CD4-positive, alpha-beta T cell treated with Interleukin-17A for 1 hour (primary cell): Measurements from ENCODE around the gene ASTN1.

Source experiments
- DNase-seq: peaks from one replicate; pipeline ENCODE4 v3.0.0-alpha.2; 2020

Gene ASTN1

DNA sequence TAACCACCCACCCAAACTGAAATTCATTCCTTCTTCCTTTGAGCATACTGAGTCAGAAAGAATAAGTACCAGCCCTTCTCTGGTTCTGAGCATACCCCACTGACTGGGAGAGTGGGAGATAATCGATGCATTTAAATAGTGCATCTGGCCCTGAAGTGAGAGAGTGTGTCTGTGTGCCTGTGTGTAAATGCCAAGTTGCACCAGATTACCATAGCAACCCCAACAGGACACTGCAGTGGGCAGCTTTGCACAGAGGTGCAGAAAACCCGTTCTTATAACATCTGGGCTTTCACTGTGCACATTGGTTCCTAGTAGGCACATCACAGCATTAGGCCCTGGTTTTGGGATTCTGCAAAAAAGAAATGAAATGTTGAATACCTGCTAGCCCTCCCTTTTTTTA is 2.3 kb downstream of the ASTN1 start:
- DNase-seq = no peak

GRCh38 chr1:177146499-177146898 is 18.0 kb downstream of the ASTN1 start:
- DNase-seq = no peak

- DNase-seq = no peak
These were observed 19.1 kb downstream of the ASTN1 start for GRCh38 chr1:177145106-177146070.

GRCh38 chr1:177142791-177143271 is 21.7 kb downstream of the ASTN1 start:
- DNase-seq = no peak

GRCh38 chr1:177142010-177142409 is 22.5 kb downstream of the ASTN1 start:
- DNase-seq = no peak

DNA sequence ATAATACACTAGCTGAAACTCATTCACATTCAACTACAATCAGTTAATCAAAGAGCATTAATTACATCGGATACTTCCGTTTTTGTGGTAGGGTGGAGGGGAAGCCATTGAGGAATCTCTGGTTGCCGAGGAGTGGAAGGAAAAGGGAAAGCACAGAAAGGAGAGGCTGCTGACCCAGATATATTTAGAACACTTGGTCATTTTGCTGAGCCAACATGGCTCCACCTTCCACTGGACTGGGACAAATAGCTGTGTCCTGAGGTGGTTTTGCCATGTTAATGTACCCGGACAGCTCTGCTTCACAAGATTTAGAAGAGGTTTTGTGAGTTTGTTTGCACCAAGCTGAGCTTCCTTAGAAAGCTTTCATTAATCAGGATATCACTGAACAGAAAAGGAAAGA is 26.2 kb downstream of the ASTN1 start:
- DNase-seq = no peak

DNA sequence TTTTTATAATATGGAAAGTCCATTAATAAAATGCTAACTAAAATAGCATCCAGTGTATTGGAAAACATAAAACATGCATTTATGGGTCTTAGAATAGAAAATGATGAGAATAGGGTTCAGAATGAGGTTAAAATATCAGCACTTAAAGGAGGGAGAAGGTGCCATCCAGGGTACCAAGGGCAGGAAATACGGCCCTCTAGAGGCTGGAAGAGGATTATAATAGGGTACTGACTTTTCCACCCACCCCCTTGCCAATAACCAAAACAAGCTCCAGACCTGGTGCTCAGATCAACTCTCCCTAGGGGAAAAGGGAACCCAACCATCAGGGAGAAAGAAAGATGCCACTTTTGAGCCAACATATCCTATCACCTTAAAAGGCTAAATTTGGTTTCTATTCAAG is 26.7 kb downstream of the ASTN1 start:
- no peak for DNase-seq

GRCh38 chr1:177135250-177135649 is 29.3 kb downstream of the ASTN1 start:
- DNase-seq = no peak

DNA sequence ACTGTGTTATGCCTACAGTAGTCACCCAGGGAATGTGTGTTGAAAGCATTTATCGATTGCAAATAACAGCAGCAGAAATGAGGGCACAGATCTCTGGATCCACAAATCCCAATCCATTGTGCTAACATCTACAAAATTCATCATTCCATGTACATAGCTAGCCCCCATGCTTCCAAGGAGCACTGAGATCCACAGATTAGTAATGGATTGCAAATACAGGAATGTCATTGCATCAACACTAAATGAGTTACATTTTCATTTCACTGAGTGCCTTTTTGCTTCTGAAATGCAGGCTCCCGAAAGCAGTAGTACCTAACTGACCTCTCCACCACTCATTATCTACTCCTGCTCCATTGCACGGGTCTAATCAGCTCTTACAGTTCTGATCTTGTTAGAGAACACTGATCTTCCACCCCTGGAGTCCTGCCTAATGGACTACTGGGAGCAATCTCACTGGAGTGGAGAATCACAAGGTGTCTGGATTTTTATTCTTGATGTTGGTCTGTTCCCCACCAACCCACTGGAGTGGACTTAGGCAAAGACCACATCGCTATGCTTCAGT is 30.5 kb downstream of the ASTN1 start:
- DNase-seq = no peak

DNA sequence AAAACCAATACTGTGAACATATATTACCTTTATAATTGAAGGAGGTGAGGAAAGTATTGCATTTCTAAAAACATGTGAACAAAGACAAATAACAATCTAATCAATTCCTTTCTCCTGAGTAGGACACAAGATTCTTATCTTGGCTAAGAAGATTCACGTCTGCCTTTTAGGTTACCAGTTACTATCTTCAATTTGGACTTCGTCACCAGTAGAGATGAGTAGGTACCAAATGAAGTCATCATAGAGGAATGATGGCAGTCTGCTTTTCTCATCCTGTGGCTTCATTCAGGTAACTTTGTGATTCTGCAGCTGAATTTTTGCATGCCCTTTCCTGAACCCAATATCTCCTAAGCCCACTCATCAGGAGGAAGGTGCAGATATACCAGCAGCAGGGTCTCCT is 32.4 kb downstream of the ASTN1 start:
- DNase-seq = no peak

- no peak for DNase-seq
These were observed 32.8 kb downstream of the ASTN1 start for GRCh38 chr1:177131723-177132122.

DNA sequence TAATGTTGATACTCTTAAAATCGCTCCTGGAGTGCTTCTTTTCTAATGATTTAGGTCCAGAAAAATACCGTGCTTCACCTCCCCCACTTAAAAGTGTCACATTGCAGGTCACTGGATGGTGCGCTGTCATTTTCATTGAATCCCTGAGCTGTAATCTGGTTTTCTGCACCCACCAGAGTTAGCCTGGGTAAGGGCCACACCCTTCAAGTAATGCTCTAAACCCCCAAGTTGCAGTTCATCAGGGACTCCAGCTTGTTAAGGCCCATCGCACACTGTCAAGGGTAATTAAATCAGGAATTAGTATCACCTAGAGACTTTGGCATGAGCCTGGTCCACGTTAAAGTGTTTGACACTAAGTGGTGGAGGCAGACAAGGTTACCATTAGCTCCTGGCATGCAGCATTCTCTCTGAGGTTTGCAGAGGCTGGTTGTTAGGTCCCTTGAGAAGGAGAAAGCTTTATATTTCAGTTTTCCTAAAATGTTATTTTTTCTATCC is 34.0 kb downstream of the ASTN1 start:
- no peak for DNase-seq

- DNase-seq = no peak
These were observed 35.7 kb downstream of the ASTN1 start for GRCh38 chr1:177128665-177129281.

DNA sequence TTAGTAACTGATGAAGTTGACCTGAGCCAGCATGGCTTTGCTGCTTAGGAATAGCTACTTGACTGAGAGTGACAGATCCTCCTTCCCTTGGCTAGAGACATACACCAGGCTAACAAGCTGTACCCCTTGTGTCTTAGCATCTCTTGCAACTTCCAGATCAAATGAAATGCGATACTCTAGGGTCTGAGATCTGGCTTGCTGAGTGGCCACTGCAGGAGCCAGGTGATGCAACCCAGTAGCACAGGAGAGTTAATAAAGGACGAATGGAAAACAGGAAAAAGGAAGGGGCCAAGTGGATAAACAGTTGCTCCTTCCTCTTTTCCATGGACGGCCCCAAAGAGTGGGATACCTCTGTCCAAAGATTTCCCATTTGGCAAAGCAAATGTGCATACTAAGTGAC is 38.2 kb downstream of the ASTN1 start:
- DNase-seq = no peak

- no peak for DNase-seq
These were observed 39.8 kb downstream of the ASTN1 start for GRCh38 chr1:177124577-177125278.

GRCh38 chr1:177122461-177123251 is 41.9 kb downstream of the ASTN1 start:
- no peak for DNase-seq

DNA sequence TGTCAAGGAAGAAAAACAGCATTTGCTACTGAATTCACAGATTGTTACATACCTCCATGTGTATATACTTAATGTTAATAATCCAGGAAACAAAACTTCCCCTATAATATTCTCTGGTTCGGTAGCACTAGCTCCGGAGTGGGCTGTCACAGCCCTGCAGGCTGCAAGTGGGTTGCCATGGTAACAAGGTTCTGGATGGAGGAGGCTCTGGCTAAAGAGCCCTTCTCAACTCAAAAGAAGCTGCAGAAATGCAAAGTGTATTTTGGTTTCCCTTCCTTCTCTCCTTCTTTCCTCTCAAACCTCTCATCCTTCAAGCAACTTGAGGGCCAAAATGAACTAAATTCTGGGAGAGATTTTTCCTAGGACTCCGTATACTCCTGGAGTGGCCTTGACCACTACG is 45.2 kb downstream of the ASTN1 start:
- no peak for DNase-seq

- no peak for DNase-seq
These were observed 45.6 kb downstream of the ASTN1 start for GRCh38 chr1:177118901-177119300.

- no peak for DNase-seq
These were observed 47.6 kb downstream of the ASTN1 start for GRCh38 chr1:177116941-177117340.

DNA sequence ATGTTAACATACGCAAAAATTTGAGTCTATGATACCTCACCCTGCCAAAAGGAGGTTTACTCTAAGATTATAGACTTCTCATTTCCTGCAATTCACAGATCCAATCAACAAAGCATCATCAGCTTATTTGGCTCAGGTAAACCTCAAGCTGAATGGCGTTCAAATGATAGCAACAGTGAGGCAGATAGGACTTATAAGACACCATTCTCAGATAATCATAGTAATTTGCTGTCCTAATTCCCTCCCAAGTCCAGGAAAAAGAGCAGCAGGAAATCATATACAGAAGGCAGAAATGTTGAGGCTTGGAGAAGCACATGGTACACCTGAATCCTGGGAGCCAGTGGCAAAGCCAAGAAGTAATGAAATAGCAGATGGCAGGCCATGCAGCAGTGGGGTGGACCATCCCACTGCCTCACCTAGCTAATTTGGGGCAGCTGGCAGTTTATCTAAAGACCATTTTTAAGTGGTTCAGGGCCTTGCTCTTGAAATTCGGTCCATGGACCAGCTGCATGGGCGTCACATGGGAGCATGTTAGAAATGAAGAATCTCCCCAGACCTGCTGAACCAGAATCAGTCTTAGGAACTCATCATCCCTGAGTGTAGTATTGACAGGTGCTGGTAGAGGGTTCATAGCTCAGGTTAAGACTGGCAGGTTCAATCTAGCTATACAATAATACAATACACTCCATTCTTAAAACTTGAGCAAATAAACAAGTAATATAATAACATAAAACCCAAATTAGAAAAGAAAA is 57.7 kb downstream of the ASTN1 start:
- no peak for DNase-seq

DNA sequence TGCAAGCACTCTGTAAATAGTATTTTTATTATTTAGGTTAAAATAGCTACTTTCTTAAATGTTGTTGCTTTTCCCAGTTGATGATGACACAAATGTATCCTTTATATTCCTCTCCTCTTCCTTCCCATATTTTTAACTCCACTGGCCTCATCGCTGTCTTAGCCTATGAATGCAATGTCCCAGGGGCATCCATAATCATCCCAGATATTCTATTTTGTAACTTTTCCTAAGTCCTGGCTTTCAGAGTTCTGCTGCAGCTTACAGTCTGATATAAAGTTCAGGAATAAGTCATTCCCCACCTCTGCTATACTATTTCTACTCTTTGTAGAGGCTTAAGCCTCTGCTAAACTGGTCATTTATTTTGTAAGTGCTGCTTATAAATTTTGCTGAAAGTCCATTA is 58.3 kb downstream of the ASTN1 start:
- no peak for DNase-seq
